Measurements from ENCODE around the gene TACR3. TPM values are rescaled to one million over a fixed set of nuclear protein-coding genes. Genes with fewer than 3 reads are reported as not detected.
A peak's percentile ranks its signal among the peaks of the same experiment; 100 is the strongest.
"Not testable (repeated sequence)": the region's sequence is repeated elsewhere in the genome, so short reads cannot be mapped to it uniquely, and the experiment has no call there.

Gene TACR3, protein sequence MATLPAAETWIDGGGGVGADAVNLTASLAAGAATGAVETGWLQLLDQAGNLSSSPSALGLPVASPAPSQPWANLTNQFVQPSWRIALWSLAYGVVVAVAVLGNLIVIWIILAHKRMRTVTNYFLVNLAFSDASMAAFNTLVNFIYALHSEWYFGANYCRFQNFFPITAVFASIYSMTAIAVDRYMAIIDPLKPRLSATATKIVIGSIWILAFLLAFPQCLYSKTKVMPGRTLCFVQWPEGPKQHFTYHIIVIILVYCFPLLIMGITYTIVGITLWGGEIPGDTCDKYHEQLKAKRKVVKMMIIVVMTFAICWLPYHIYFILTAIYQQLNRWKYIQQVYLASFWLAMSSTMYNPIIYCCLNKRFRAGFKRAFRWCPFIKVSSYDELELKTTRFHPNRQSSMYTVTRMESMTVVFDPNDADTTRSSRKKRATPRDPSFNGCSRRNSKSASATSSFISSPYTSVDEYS
- not detected for total RNA-seq

DNA sequence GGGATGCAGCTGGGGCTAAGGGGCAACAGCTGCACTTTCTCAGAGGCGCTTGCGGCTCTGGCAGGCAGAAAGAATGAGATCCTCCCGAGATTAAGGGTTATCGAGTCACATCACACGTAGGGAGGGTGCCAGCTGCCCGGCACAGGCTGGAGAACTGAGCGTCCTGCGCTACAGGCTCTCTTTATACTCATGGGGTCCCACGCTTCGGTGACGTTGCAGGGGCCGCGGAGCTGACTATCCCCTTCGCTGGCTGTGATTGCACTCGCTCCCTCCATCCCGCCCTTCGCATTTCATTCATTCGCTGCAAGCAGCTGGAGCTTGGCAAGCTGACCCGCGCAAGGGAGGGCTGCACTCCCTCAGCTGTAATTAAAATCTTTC lies at the start of gene TACR3:
TACR3 (minus strand) TSS at position 156 of the 378 bp plus-strand sequence. CDS start 310 bp downstream, outside the sequence.
- WGBS, 2 donors, result 1 to 8% methylated on average over 14 to 20 of the region's 20 CpGs
- H3K27me3 ChIP-seq, result no peaks in the 10 kb centered on the region
- no peaks in the 10 kb centered on the region for H3K36me3 ChIP-seq
- H3K9me3 ChIP-seq, result no peaks in the 10 kb centered on the region
- DNase-seq (ENCODE audit: low spot score in 2 of 2), result no peak
- H3K27ac ChIP-seq, result no peak within 1 kb of the TSS
- TF ChIP-seq, protein P1, sequence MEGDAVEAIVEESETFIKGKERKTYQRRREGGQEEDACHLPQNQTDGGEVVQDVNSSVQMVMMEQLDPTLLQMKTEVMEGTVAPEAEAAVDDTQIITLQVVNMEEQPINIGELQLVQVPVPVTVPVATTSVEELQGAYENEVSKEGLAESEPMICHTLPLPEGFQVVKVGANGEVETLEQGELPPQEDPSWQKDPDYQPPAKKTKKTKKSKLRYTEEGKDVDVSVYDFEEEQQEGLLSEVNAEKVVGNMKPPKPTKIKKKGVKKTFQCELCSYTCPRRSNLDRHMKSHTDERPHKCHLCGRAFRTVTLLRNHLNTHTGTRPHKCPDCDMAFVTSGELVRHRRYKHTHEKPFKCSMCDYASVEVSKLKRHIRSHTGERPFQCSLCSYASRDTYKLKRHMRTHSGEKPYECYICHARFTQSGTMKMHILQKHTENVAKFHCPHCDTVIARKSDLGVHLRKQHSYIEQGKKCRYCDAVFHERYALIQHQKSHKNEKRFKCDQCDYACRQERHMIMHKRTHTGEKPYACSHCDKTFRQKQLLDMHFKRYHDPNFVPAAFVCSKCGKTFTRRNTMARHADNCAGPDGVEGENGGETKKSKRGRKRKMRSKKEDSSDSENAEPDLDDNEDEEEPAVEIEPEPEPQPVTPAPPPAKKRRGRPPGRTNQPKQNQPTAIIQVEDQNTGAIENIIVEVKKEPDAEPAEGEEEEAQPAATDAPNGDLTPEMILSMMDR (IDR thresholded peaks at IDR 0.05), result no peak
- TF ChIP-seq POLR2A (IDR thresholded peaks at IDR 0.05) (no peak), EP300 (IDR thresholded peaks at IDR 0.05) (no peak)
- H3K4me3 ChIP-seq, result peak within 1 kb of the TSS in 3 of 4 donors; percentile 12 to 36 (median 25)
- peaks cover 0 to 15% (median 0%) of the 10 kb centered on the region in 4 donors for H3K4me1 ChIP-seq

DNA sequence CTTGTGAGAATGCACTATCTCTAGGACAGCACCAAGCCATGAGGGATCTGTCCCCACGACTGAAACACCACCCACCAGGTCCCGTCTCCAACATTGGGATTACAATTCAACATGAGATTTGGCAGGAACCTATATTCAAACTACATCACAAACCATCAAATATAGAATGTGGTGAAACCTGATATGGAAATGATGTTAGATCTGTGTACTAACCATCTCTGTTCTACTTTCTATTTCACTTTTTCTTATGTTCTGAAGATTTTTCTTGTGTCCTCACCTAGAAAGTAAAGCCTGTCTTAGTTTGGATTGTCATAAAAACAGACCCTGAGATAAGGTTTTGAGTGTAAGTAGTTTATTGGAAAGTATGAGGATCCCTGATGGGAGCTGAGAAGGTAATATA lies 37.8 kb upstream of the TACR3 start:
- H3K27ac ChIP-seq, result no peak overlapping the region
- H3K27me3 ChIP-seq, result no peaks in the 10 kb centered on the region
- H3K36me3 ChIP-seq, result no peaks in the 10 kb centered on the region
- no peaks in the 10 kb centered on the region for H3K4me1 ChIP-seq
- WGBS, 2 donors, result 69 to 84% methylated on average over 2 of the region's 2 CpGs
- no peak for DNase-seq (ENCODE audit: low spot score in 2 of 2)
- H3K9me3 ChIP-seq, result no peaks in the 10 kb centered on the region
- H3K4me3 ChIP-seq, result no peak overlapping the region
- no peak for TF ChIP-seq EP300 (IDR thresholded peaks at IDR 0.05)
- TF ChIP-seq, protein P1 (IDR thresholded peaks at IDR 0.05), result no peak
- TF ChIP-seq POLR2A (IDR thresholded peaks at IDR 0.05), result no peak

DNA sequence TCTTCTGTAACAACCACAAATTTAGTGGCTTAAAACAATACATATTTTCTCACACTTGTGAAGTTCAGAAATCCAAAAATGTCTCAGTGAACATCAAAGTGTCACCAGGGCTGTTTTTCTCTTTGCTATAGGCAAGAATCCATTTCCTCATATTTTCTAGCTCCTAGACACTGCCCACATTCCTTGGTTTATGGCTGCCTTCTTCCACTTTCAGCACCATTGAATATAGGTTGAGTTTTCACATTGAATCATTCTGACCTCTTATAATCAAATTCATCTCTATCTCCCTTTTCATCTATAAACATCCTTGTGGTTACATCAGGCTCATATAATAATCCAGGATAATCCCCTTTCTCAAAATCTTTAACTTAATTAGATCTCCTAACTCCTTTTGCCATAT lies 37.0 kb upstream of the TACR3 start:
- no peak overlapping the region for H3K4me3 ChIP-seq
- no peak for TF ChIP-seq EP300 (IDR thresholded peaks at IDR 0.05)
- TF ChIP-seq, protein P1 (IDR thresholded peaks at IDR 0.05), result no peak
- TF ChIP-seq POLR2A (IDR thresholded peaks at IDR 0.05), result no peak
- no peak for DNase-seq (ENCODE audit: low spot score in 2 of 2)

DNA sequence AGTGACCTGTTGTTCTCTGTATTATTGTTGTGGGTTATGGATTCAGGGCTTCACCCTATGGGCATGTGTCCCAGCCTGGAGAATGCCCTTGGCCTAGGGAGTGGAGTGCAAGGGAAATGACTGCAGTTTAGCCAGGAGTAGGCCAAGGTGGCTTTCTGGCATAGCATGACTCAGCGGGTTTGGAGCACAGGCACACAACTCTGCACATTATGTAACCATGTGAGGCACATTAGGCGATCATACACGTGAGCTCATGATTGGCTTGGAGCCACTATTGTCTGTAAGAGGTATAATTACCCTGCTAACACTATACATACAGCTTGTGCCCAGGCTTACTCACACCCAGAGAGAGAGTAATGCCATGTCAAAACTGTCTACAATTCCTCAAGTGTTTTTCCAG lies 35.1 kb upstream of the TACR3 start:
- Histone ChIP-seq H3K27ac (no peak overlapping the region), H3K27me3 (no peaks in the 10 kb centered on the region), H3K4me3 (no peak overlapping the region), H3K4me1 (no peaks in the 10 kb centered on the region), H3K9me3 (no peaks in the 10 kb centered on the region), H3K36me3 (no peaks in the 10 kb centered on the region)
- no peak for DNase-seq (ENCODE audit: low spot score in 2 of 2)
- TF ChIP-seq, protein P1 (IDR thresholded peaks at IDR 0.05), result no peak
- TF ChIP-seq POLR2A (IDR thresholded peaks at IDR 0.05), result no peak
- peak in 1 of 2 donors; percentile 9 for TF ChIP-seq EP300 (IDR thresholded peaks at IDR 0.05)
- WGBS, 2 donors, result 62 to 69% methylated on average over 3 of the region's 3 CpGs

More for the DNA sequence above, 37.0 kb upstream of the TACR3 start:
- H3K4me1 ChIP-seq, result no peaks in the 10 kb centered on the region
- H3K27ac ChIP-seq, result no peak overlapping the region
- no peaks in the 10 kb centered on the region for H3K27me3 ChIP-seq
- no peaks in the 10 kb centered on the region for H3K9me3 ChIP-seq
- no peaks in the 10 kb centered on the region for H3K36me3 ChIP-seq

DNA sequence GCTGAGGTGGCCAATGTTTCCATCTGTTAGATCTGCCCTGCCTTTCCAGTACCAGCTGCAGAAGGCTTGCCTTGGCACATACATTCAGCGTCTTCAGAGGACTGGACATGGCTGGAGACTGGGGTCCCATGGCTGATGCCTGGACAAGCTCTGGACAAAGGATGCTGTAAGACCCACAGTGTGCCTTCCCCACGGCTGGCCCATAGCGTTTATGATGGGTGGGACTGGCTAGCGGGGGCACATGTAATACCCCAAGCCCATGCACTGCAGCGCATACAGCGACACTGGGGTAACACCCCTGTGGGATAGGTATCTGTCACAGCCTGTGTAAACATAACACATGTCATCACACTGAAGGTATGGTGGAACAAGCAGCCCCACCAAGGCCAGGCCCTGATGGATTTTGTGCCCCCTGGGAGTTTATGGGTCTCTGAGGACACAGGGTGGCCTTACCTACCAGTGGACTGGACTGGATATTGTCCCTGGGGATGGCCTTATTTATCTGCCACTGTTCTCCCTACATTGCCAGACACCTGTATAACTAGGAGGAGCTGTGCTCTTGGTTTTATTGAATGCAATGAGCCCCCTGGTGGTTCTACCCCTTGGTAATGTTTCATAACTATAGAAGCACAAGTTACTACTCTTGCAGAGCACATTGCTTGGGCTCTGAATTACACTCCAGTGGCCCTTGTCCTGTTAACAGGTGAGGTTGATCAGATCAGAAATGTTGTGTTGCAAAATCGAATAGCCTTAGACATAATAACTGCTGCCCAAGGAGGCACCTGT lies 34.3 kb upstream of the TACR3 start:
- no peaks in the 10 kb centered on the region for H3K36me3 ChIP-seq
- H3K4me1 ChIP-seq, result no peaks in the 10 kb centered on the region
- WGBS, 2 donors, result 88 to 90% methylated on average over 7 of the region's 7 CpGs
- no peak overlapping the region for H3K27ac ChIP-seq
- DNase-seq (ENCODE audit: low spot score in 2 of 2), result no peak
- no peaks in the 10 kb centered on the region for H3K9me3 ChIP-seq
- no peaks in the 10 kb centered on the region for H3K27me3 ChIP-seq
- TF ChIP-seq POLR2A (IDR thresholded peaks at IDR 0.05) (no peak), EP300 (IDR thresholded peaks at IDR 0.05) (no peak)
- TF ChIP-seq, protein P1 (IDR thresholded peaks at IDR 0.05), result no peak
- H3K4me3 ChIP-seq, result no peak overlapping the region

DNA sequence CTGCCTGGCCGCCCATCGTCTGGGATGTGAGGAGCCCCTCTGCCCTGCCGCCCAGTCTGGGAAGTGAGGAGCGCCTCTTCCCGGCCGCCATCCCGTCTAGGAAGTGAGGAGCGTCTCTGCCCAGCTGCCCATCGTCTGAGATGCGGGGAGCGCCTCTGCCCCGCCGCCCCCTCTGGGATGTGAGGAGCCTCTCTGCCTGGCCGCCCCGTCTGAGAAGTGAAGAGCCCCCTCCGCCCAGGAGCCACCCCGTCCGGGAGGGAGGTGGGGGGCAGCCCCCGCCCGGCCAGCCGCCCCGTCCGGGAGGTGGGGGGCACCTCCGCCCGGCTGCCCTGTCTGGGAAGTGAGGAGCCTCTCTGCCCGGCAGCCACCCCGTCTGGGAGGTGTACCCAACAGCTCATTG lies 3.4 kb upstream of the TACR3 start:
- not testable (repeated sequence) for H3K36me3 ChIP-seq; H3K27me3 ChIP-seq; DNase-seq (ENCODE audit: low spot score in 2 of 2); H3K27ac ChIP-seq; H3K9me3 ChIP-seq; H3K4me3 ChIP-seq
- H3K4me1 ChIP-seq, result peaks cover 0 to 15% (median 0%) of the 10 kb centered on the region in 4 donors
- WGBS, 2 donors, result 96 to 99% methylated on average over 25 to 27 of the region's 27 CpGs
